DOHH2 (cell line): ENCODE results near the gene JUP.

ENCODE experiments used
- CTCF ChIP-seq: fragments of 200-600 bp; sonication (generic); IDR thresholded peaks from one replicate; pipeline ENCODE4 v1.5.1; 2014; ENCODE audit warnings: antibody characterized with exemption, mild to moderate bottlenecking, low read depth, low read length; ENCODE audit not compliant: poor library complexity, severe bottlenecking
- EZH2phosphoT487 ChIP-seq: fragments of 200-600 bp; sonication (generic); IDR thresholded peaks from 2 replicates; pipeline ENCODE4 v1.6.1; 2017; ENCODE audit warnings: borderline replicate concordance, mild to moderate bottlenecking, antibody characterized with exemption, low read length, moderate library complexity, mixed read lengths

- TF ChIP-seq CTCF, result no peak
- no peak for TF ChIP-seq EZH2phosphoT487
Measured at GRCh38 chr17:41823580-41823979, 37.1 kb upstream of the JUP start.
